ENCODE measurements around the gene CELF2.

CELF2 gene

GRCh38 chr10:11201911-11202310 lies 184.2 kb downstream of the CELF2 start:
- no peak overlapping the region for H3K27ac ChIP-seq
- no peak for DNase-seq
- peaks cover 0 to 15% (median 4%) of the 10 kb centered on the region in 3 donors for H3K36me3 ChIP-seq
- no peak for TF ChIP-seq CTCF (IDR thresholded peaks at IDR 0.05)
- no peak overlapping the region for H3K4me3 ChIP-seq
- intact Hi-C loops (cut with DNase I; ENCODE audit: low total_unique reads) = no loop called here
- no peaks in the 10 kb centered on the region for H3K27me3 ChIP-seq
- H3K9me3 ChIP-seq = no peaks in the 10 kb centered on the region
- H3K4me1 ChIP-seq = no peaks in the 10 kb centered on the region

- no peaks in the 10 kb centered on the region for H3K27me3 ChIP-seq
- intact Hi-C loops (cut with DNase I; ENCODE audit: low total_unique reads) = no loop called here
- H3K4me3 ChIP-seq = no peak overlapping the region
- TF ChIP-seq CTCF (IDR thresholded peaks at IDR 0.05) = no peak
- no peak for DNase-seq
- H3K9me3 ChIP-seq = no peaks in the 10 kb centered on the region
- no peak overlapping the region for H3K27ac ChIP-seq
- peaks cover 0 to 15% (median 4%) of the 10 kb centered on the region in 3 donors for H3K36me3 ChIP-seq
- no peaks in the 10 kb centered on the region for H3K4me1 ChIP-seq
Observed at GRCh38 chr10:11204351-11204942, 186.8 kb downstream of the CELF2 start.

GRCh38 chr10:11205030-11205772 lies 187.5 kb downstream of the CELF2 start:
- Histone ChIP-seq H3K27ac (no peak overlapping the region), H3K9me3 (no peaks in the 10 kb centered on the region), H3K36me3 (peaks cover 0 to 15% (median 4%) of the 10 kb centered on the region in 3 donors), H3K27me3 (no peaks in the 10 kb centered on the region), H3K4me3 (no peak overlapping the region), H3K4me1 (no peaks in the 10 kb centered on the region)
- TF ChIP-seq CTCF (IDR thresholded peaks at IDR 0.05) = no peak
- intact Hi-C loops (cut with DNase I; ENCODE audit: low total_unique reads) = no loop called here
- DNase-seq = no peak

GRCh38 chr10:11206676-11207559 lies 189.2 kb downstream of the CELF2 start:
- Histone ChIP-seq H3K4me1 (no peaks in the 10 kb centered on the region), H3K4me3 (no peak overlapping the region), H3K27ac (no peak overlapping the region), H3K27me3 (no peaks in the 10 kb centered on the region), H3K36me3 (no peaks in the 10 kb centered on the region), H3K9me3 (no peaks in the 10 kb centered on the region)
- DNase-seq = no peak
- TF ChIP-seq CTCF (IDR thresholded peaks at IDR 0.05) = no peak
- intact Hi-C loops (cut with DNase I; ENCODE audit: low total_unique reads) = no loop called here

- H3K27me3 ChIP-seq = no peaks in the 10 kb centered on the region
- no peak overlapping the region for H3K4me3 ChIP-seq
- no peak for TF ChIP-seq CTCF (IDR thresholded peaks at IDR 0.05)
- intact Hi-C loops (cut with DNase I; ENCODE audit: low total_unique reads) = no loop called here
- H3K27ac ChIP-seq = no peak overlapping the region
- H3K4me1 ChIP-seq = no peaks in the 10 kb centered on the region
- no peaks in the 10 kb centered on the region for H3K9me3 ChIP-seq
- no peaks in the 10 kb centered on the region for H3K36me3 ChIP-seq
- no peak for DNase-seq
Observed at GRCh38 chr10:11207560-11207844, 189.8 kb downstream of the CELF2 start.
